ENCODE results near the gene FILIP1L.

- TF ChIP-seq, protein P1, sequence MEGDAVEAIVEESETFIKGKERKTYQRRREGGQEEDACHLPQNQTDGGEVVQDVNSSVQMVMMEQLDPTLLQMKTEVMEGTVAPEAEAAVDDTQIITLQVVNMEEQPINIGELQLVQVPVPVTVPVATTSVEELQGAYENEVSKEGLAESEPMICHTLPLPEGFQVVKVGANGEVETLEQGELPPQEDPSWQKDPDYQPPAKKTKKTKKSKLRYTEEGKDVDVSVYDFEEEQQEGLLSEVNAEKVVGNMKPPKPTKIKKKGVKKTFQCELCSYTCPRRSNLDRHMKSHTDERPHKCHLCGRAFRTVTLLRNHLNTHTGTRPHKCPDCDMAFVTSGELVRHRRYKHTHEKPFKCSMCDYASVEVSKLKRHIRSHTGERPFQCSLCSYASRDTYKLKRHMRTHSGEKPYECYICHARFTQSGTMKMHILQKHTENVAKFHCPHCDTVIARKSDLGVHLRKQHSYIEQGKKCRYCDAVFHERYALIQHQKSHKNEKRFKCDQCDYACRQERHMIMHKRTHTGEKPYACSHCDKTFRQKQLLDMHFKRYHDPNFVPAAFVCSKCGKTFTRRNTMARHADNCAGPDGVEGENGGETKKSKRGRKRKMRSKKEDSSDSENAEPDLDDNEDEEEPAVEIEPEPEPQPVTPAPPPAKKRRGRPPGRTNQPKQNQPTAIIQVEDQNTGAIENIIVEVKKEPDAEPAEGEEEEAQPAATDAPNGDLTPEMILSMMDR (IDR thresholded peaks at IDR 0.05) = no peak
- TF ChIP-seq POLR2A (IDR thresholded peaks at IDR 0.05) = no peak
Observed at GRCh38 chr3:100083209-100083608, 31.1 kb downstream of the FILIP1L start.

Measured in thyroid gland (tissue), 4 donors.